Activated CD4-positive, alpha-beta T cell treated with anti-CD3 and anti-CD28 coated beads, Interleukin-2, amount 50 U/mL, for 48 hours (primary cell): ENCODE data around the gene HIP1.
"Not testable (repeated sequence)": the region's sequence is repeated elsewhere in the genome, so short reads cannot be mapped to it uniquely, and the experiment has no call there.

ENCODE experiments used
- DNase-seq, 2 experiments: peaks; one replicate each; pipeline ENCODE4 v3.0.0-alpha.2; 2020

The HIP1 gene

DNA sequence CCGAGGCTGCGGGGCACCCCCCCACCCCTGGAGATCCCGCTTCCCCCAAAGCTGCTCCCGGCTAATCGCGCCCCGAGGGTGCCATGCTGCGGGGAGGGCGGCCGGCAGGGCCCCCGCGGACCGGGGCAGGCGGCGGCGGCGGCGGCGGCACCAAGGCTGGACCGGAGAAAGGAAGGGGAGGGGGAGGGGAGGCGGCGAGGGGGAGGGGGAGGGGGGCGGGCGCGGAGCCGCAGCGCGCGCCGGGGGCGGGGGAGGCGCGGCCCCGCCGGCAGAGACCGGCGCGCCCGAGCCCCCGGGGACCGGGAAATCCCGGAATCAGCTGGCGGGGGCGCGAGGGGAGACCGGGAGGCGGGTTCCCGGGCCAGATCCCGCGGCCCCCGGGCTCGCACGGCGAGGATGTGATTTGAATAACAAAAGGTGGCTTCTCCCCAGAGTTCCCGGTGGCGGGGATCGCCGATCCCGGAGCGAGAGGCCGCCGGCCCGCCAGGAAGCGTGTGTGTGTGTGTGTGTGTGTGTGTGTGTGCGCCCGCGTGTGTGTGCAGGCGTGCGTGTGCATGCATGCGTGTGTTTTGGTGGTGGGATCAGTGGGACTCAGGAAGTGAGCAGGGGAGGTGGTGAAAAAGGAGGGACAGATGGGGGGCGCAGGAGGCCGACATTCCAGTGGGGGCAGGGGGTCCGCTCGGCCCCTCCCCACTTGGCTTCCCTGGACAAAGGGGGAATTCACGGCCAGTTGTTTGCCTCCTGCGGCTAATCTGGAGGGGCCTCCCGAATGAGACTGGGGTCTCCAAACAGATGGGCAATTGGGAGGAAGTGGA is 99.5 kb downstream of the HIP1 start:
- peak; percentile 34 to 48 for DNase-seq

DNA sequence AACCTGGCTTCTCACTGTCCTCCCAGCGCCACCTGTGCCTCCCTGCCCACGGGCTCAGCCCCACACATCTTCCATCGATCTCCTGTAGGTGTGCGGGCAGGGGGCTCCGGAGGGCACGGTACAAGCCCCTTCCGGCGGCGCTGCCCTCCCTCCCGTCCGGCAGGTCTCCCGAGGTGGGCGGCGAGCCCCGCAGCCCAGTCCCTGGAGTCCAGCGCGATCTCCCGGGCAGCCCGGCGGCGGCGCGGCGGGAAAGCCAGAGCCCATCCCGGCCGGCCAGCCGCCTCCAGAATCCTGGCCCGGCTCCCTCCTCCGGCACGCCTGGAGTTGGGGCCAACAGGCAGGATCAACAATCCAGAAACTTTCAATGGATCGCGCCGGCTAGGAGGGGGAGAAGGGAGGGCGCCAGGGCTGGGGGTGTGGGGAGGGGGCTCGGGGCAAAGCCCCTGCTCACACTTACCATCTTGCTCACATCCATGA is 100.1 kb downstream of the HIP1 start:
- DNase-seq = peak in 1 of 2 experiments; percentile 27

DNA sequence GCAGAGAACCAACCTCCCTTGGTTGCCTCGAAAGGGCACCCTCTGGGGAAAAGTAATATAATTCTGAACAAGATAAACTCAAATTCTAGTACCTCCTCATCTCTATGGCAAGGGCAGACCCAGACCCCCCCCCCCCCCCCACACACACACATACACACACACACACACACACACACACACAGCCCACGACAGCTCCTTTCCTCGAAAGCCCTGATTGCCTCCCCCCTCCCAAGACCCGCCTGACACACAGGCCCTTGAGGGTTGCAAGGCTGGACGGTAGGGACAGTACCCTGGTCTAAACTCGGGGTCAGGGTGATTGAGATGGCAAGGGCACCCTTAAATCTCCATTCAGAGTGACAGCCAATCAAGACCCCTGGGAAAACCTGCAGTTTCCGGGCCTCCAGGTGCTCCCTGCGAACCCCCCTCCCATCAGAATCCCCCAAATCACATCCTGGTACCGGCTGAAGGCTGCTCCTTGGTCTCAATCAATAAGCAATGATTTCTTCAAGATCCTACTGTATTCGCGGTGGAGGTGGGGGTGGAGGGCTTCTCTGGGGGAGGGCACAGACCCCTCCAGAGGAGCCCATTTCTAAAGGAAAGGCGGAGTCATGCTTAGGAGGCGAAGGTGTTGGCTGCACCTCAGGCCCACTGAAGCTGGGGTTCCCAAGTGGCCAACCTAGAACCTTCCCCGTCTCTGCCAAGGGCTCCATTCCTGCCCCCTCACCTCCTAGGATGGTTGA is 100.7 kb downstream of the HIP1 start:
- no peak for DNase-seq

DNA sequence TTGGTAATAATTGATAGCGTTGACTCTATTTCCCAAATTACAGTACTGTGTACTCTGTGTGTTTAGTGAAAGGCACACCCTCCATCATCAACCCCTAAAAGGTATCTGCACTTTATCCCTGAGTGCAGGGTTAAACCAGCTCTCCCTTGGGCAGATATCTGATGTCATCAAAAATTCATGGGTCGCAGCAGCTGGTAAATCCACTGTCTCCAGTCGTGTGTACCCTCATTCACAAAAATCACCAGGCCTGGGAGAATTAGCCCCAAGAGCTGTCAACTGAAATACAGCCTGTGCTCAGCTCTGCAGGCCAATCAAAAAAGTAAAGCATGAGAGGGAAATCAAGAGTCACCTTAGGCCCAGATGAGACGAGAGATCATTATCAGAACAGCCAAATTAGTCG is 103.7 kb downstream of the HIP1 start:
- no peak for DNase-seq

DNA sequence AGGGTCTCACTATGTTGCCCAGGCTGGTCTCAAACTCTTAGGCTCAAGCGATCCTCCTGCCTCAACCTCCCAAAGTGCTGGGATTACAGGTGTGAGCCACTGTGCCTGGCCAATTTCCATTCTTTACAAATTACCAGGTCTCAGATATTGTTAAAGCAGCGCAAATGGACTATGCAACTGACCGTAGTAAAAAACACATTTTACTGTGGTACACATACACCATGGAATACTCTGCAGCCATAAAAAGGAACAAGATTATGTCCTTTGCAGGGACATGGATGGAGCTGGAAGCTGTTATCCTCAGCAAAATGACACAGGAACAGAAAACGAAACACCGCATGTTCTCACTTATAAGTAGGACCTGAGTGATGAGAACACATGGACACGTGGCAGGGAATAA is 106.2 kb downstream of the HIP1 start:
- DNase-seq = not testable (repeated sequence)

DNA sequence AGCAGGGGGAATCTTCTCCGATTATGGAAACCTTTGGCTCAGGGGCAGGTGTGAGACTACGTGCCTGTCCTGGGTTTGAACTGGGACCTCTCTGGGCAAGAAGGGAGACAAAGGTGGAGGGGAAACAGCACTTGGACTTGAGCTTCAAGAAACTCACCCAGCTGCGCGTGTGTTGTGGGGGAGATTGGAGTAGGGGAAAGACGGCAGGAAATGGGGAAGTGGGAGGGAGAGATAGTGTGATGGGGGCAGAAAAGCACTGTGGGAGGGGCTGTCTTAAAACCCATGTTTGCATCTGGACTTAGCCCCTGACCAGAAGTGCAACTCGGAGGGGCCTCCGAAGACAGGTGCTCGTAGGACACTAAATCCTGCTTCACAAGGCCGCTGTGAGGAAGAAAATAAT is 107.0 kb downstream of the HIP1 start:
- DNase-seq = no peak

DNA sequence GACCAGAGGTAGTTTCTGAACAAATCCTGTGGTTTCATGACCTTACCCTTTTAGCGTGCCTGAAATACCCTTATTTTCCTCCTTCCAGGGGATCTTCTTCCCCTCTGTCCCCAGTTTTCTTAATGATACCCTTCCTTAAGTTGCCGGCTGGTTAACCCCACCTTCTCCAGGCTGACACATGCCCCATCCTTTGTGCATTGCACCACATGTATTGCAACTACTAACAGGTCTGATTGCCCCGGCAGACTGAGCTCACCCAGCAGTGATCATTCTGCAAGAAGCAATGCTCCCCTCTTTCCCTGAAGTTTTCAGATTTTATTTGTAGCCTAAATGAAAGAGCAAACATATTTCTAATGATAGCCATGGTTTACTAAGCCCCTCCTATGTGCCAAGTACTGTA is 108.2 kb downstream of the HIP1 start:
- DNase-seq = no peak

DNA sequence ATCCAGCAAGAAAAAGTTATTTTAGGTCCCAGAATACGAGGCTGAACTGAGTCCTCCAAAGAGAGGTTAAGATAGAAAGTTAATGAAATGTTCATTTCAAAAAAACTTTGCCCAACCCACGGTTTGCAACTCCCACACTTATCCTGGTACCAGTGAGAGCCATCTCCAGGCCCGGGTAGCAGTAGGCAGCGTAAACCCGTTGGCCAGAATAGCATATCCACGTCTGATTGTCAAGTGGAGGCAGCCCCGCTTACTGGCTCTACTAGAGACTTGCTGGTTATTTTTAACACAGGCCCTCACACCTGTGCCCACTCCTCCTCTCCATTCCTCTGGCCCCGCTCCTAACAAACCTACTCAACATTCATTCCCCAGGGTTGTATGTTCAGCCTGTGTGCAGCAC is 109.7 kb downstream of the HIP1 start:
- DNase-seq = no peak

DNA sequence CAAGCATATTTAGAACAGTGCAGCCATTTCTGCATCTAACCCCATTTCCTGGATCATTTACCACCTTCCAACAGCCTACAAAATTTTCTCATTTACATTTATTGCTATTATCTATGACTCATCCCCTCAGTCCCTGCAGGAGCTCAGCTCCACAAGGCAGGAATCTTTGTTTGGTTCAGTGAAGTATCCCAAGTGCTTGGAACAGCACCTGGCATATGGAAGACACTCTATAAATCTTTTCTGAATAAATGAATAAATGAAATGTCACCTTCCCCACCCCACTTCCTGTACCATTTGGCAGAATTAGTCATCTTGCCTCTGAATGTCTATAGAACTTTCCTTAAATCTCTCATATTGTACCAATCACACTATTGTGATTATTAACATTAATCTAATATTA is 110.7 kb downstream of the HIP1 start:
- DNase-seq = no peak

DNA sequence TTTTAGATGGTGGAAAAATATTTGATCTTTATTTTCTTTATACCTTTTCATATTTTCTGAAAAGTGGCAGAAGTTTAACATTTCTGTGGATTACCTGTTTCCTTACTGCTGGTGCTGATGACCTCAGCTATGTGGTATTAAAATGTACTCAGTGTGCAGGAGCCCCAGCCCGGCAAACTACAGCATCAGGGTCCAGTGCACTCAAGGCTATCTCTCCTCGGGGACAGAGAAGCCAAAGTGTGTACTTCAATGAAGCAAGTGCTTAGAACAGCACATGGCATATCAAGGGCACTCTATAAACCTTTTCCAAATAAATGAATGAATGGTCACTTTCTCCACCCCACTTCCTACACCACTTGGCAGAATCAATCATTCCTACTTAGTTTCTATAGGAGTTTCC is 111.8 kb downstream of the HIP1 start:
- no peak for DNase-seq

DNA sequence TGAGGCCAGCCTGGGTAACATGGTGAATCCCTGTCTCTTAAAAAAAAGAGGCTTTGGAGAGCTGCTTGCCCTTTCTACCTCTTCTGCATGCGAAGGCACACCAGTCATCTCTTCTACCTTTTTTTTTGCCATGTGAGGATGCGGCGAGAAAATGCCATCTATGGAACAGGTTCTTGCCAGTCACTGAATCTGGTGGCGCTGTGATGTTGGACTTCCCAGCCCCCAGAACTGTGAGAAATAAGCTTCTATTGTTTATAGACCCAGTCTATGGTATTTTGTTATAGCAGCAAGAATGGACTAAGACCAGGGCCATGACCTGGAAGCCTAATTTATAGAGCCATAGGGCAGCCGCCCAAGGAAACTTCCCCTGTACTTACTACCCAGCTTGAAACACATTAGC is 112.9 kb downstream of the HIP1 start:
- DNase-seq = no peak

DNA sequence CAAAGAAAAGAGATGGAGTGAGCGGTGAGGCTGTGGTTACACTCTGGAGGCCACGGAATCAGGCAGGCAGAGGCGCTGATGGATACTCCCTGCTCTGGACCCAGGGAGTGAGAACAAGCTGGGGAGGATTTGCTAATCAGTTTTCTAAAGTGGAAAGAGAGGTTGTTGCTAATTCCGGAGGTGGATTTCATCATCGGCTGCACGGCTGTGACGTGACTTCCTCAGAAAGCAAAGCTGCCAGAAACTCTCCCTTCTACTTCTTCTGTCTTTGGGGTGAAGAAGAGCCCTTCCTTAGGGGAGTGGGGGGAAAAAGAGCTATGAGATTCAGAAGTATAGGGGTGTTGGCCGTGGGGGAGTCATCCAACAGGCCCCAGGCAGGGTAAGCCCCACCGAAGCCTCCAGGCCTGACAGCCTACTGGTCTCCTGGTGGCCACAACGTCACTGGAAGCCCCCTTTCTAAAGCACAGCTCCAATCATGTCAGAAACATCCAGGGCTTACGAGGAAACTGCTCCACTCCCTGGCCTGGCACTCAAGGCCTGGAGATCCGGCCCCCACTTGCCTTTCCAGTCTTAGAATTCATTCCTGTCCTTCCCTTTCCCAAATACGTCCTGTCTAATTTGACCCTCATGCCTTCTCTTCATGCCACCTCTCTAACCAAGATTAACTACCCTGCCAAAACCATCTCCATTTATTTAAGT is 114.5 kb downstream of the HIP1 start:
- no peak for DNase-seq

DNA sequence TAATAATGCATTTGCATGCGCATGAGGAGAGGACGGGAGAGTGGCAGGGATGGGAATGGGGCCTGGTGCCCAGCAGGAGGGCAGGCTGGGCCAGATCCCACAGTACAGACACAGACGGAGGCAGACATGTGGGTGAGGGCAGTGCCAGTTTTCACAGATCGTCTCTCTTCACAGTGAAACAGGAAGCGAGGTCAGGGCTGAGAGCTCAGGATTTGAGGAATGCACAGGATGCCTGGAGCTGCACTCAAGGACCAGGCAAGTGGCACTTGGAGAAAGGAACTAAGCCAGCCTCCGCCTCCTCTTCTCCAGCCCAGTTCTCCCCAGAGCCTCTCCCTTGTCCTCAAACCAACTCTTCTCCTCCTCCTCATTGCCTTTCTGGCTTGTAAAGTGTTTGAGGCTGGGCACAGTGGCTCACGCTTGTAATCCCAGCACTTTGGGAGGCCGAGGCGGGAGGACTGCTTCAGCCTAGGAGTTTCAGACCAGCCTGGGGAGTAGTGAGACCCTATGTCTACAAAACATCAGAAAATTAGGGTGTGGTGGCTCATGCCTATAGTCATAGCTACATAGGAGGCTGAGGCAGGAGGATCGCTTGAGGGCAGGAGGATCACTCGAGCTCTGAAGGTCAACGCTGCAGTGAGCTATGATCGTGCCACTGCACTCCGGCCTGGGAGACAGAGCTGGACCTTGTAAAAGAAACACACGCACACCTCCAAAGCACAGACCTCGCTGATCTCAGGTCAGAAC is 115.2 kb downstream of the HIP1 start:
- no peak for DNase-seq

DNA sequence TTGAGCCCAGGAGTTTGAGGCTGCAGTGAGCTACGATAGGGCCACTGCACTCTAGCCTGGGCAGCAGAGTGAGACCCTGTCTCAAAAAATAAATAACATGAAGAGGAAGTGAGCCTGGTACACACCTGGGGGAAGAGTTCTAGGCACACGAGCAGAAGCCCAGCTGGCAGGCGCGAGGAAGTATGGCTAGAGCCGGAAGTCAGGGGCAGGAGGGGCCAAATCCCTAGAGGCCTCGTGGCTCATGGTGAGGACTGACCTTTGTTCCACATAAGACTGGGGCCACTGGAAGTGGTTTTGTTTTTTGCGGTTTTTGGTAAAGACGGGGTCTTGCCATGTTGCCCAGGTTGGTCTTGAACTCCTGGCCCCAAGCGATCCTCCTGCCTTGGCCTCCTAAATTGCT is 117.6 kb downstream of the HIP1 start:
- no peak for DNase-seq

DNA sequence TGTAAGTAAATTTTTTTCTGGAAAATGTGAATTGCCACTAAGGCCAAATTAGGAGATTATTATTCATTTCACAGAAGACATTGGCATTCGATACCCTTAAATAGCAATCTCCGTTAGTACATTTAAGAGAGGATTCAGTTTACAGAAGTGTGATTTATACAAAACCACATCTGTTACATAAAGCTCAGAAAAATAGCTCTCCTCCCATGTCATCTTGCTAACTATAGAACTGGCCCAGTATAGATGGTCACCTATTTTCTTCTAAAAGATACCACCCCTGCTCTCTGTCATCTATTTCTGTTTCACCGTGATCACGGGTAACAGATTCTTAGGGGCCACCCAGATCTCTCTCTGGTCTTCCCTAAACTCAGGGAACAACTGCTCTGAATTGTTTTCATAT is 119.1 kb downstream of the HIP1 start:
- DNase-seq = no peak

DNA sequence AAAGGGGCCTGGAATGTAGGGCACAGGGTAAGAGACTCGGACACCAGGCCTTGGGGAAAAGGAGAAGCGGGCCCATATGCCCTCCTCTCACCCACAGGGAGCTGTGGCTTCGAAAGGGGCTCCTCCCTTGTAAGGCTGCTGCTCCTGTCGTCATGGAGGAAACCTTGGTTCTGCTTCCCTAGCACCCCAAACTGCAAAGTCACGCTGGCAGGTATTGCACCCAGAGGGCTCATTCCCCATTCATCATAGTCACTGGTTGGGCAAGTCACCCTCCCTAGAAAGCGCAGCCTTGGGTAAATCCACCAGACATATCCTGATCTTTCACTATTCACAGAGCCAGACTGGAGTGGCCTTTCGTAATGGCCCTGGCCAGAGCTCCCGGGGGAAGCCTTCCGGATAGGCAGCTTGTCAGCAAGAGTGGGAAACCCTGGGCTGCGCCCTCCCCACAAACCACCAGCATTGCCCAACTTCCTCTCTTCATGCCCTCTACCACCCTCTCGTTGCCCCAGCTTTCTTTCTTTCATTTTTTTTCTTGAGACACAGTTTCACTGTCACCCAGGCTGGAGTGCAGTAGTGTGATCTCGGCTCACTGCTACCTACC is 121.0 kb downstream of the HIP1 start:
- peak; percentile 47 to 54 for DNase-seq

DNA sequence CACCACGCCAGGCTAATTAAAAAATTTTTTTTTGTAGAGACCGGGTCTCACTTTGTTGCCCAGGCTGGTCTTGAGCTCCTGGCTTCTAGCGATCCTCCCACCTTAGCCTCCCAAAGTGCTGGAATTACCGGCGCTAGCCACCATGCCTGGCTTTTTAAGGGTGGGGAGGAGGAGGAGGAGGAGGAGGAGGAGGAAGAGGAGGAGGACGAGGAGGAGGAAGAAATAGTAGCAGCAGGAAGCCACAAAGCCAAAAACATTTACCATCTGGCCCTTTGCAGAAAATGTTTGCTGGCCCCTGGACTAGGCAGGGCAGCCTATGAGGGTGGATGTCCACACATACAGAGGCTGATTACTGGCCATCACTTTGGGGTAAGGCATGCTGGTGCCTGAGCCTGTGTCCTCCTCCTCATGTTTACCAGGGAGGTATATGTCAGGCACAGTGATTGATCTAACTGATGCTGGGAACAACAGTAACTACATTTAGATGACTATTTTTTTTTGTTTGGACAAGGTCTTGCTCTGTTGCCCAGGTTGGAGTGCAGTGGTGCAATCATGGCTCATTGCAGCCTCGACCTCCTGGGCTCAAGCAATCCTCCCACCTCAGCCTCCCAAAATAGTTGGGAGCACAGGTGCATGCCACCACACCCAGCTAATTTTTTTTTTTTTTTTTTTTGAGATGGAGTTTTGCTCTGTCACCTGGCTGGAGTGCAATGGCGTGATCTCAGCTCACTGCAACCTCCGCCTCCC is 122.1 kb downstream of the HIP1 start:
- no peak for DNase-seq

DNA sequence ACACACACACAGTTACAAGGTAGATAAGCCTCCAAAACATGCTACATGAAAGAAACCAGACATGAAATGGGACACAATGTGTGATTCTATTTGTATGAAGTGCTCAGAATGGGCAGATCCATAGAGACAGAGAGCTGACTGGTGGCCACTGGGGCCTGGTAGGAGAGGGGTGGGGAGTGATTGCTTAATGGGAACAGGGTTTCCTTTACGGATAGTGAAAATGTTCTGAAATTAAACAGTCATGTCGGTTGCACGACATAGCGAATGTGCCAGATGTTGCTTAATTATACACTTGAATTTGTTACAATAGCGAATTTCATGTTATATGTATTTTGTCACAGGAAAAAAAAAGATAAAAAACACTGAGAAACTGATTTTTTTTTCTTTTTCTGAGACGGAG is 124.3 kb downstream of the HIP1 start:
- DNase-seq = no peak

DNA sequence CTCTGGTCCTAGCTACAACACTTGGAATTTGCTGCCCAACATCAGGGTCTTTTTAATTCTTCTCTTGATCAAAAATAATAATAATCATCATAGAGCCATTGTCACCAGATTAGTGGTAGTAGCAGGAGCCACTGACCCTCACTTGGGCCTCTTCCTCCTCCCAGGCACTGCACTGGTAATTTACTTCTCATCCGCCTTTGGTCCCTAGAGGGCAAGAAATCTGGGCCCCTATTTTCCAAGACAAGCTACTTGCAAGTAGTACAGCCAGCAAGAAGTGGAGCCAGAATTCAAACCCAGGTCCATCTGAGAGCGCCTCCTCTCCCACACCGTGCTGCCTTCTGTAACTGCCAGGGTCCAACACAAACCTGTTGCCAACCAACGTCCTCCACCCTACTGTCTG is 125.4 kb downstream of the HIP1 start:
- DNase-seq = no peak

DNA sequence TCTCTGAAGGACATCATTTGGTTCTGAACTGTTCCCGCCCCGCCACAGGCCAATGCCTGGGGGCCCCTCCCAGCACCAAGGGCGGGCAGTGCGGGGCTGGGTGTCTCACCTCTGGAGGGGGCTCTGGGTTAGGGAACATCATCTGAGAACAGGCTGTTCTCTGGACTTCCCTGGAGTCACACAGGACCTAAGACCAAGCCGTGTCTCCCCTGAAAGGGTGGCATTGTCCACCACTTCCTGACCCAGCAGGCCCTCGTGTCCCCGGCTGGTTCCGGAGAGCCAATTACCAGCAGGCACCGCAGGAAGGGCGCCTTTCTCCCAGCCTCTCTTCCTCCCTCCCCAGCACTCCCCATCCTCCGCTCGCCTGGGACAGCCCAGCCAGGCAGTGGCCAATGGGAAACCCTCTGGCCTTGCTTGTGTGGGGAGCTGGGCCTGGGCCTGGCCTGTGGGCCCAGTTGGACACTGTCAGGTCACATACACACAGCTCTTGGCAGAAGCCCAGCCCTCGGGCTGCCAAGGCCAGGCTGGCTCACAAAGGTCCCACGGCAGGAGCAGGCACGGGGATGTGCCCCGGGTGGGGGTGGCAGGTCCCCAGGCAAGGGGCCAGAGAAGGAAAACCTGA is 127.1 kb downstream of the HIP1 start:
- DNase-seq = no peak

DNA sequence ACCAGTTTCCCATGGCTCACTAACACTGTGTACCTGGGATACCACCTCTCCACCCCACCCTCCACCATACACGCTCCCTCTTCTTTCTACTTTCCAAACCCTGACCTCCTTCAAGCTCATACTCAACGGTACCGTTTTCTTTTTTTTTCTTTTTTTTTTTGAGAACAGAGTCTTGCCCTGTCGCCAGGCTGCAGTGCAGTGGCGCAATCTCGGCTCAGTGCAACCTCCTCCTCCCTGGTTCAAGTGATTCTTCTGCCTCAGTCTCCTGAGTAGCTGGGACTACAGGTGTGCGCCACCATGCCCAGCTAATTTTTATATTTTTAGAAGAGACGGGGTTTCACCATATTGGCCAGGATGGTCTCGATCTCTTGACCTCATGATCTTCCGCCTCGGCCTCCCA is 129.3 kb downstream of the HIP1 start:
- not testable (repeated sequence) for DNase-seq
